Stimulated activated CD8-positive, alpha-beta memory T cell treated with anti-CD3 and anti-CD28 coated beads, Interleukin-4, amount 100 ng/mL, for 48 hours (primary cell): Measurements from ENCODE around the gene COL28A1.
"Not testable (repeated sequence)": the region's sequence is repeated elsewhere in the genome, so short reads cannot be mapped to it uniquely, and the experiment has no call there.

ENCODE experiments used
- DNase-seq: peaks from one replicate; pipeline ENCODE4 v3.0.0-alpha.2; 2020

COL28A1 gene

GRCh38 chr7:7516156-7516555, 19.5 kb downstream of the COL28A1 start:
- DNase-seq: no peak

- DNase-seq: no peak
Observed at GRCh38 chr7:7512861-7513597, 22.6 kb downstream of the COL28A1 start.

- DNase-seq: no peak
Observed at GRCh38 chr7:7510794-7511193, 24.9 kb downstream of the COL28A1 start.

GRCh38 chr7:7505915-7506314, 29.8 kb downstream of the COL28A1 start:
- no peak for DNase-seq

GRCh38 chr7:7504910-7505704, 30.6 kb downstream of the COL28A1 start:
- DNase-seq: no peak

GRCh38 chr7:7499892-7500291, 35.8 kb downstream of the COL28A1 start:
- no peak for DNase-seq

- no peak for DNase-seq
Observed at GRCh38 chr7:7498856-7499255, 36.8 kb downstream of the COL28A1 start.

GRCh38 chr7:7496311-7496710, 39.4 kb downstream of the COL28A1 start:
- no peak for DNase-seq

GRCh38 chr7:7495171-7495570, 40.5 kb downstream of the COL28A1 start:
- DNase-seq: no peak

- no peak for DNase-seq
Observed at GRCh38 chr7:7491044-7491443, 44.6 kb downstream of the COL28A1 start.

GRCh38 chr7:7490003-7490402, 45.7 kb downstream of the COL28A1 start:
- DNase-seq: no peak

- DNase-seq: no peak
Observed at GRCh38 chr7:7489546-7489945, 46.1 kb downstream of the COL28A1 start.

GRCh38 chr7:7486362-7486761, 49.3 kb downstream of the COL28A1 start:
- no peak for DNase-seq

GRCh38 chr7:7484072-7484471, 51.6 kb downstream of the COL28A1 start:
- no peak for DNase-seq

GRCh38 chr7:7481802-7482201, 53.9 kb downstream of the COL28A1 start:
- no peak for DNase-seq

- no peak for DNase-seq
Observed at GRCh38 chr7:7479275-7479805, 56.3 kb downstream of the COL28A1 start.

GRCh38 chr7:7478569-7478968, 57.1 kb downstream of the COL28A1 start:
- no peak for DNase-seq

- DNase-seq: not testable (repeated sequence)
Observed at GRCh38 chr7:7477641-7478040, 58.0 kb downstream of the COL28A1 start.

- DNase-seq: no peak
Observed at GRCh38 chr7:7476381-7476780, 59.3 kb downstream of the COL28A1 start.

- no peak for DNase-seq
Observed at GRCh38 chr7:7475601-7476000, 60.1 kb downstream of the COL28A1 start.

- DNase-seq: no peak
Observed at GRCh38 chr7:7474436-7474835, 61.2 kb downstream of the COL28A1 start.

GRCh38 chr7:7464991-7465765, 70.5 kb downstream of the COL28A1 start:
- not testable (repeated sequence) for DNase-seq

GRCh38 chr7:7454000-7454399, 81.7 kb downstream of the COL28A1 start:
- no peak for DNase-seq
